ENCODE data around the gene TMEM139. TPM values are rescaled to one million over a fixed set of nuclear protein-coding genes. Genes with fewer than 3 reads are reported as not detected.

Gene TMEM139
- total RNA-seq (2012; rRNA removed), result 0.44 TPM in 1 of 2 replicates, not detected in the other

DNA sequence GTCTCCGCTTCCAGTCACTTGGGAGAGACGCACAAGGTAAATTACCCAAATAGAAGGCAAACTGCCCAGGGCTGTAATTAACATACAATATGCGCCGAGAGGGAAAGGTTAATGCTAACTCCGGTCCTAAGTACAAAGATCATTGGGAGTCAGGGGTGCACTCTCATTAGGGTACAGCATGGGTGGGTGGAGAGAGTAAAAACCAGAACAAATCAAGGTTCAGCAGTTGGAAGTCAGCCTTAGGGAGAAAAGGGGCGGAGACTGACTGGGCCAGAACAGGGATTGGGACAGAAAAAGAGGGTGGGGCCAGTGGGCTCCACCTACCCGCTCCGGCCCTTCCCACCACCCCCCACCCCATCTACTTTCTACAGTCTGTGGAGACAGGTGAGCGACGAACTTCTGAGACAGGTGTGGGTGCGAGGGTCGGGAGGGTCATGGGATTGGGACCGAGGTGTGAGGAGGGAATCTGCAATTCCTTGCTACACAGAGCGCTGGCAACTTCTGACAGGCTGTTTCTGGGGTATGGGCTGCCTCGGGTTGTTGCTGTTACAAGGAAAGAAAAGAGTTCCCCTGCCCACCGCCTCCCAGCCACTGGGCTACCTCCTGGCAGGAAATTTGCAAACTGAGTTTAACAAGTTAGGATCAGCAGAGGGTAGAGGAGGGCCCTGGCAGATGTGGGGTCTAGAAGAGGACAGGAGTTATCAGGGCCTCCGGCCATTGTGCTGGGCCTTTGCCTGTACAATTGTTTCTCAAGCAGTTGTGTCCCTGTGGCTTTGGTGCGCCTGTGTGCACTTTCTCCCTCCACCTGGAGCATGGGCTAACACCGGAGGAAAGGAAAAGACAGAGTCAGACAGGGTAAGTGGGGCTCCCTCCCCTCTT lies at the start of gene TMEM139:
Gene TMEM139 (plus strand): TSS at position 368 of the 879 bp plus-strand sequence. CDS start 1,000 bp downstream, outside the sequence.
- Histone ChIP-seq H3K4me1 (ENCODE audit: control insufficient read depth, insufficient read depth, low read length) (peaks cover 13% of the 10 kb centered on the region), H3K27me3 (ENCODE audit: control insufficient read depth, insufficient read depth, low read length) (no peaks in the 10 kb centered on the region), H3K36me3 (ENCODE audit: insufficient read depth, low read length) (no peaks in the 10 kb centered on the region), H3K4me3 (ENCODE audit: low read length) (no peak within 1 kb of the TSS), H3K9me3 (replicated peaks; ENCODE audit: low read length) (no peaks in the 10 kb centered on the region), H3K4me2 (ENCODE audit: low read length) (no peak within 1 kb of the TSS), H3K9ac (ENCODE audit: low read depth, low read length) (no peak within 1 kb of the TSS)

DNA sequence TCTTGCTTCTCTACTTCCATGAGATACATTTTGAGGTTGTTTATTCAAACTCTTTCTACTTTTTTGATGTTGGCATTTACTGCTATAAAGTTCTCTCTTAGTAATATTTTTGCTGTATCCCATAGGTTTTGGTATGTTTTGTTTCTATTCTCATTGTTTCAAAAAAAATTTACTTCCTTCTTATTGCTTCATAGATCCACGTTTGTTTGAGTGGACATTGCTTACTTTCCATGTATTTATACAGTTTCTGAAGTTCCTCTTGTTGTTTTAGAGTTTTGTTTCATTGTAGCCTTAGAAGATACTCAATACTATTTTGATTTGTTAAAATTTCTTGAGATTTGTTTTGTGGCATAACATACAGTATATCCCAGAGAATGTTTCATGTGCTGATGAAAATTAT lies 49.2 kb upstream of the TMEM139 start:
- no peaks in the 10 kb centered on the region for H3K9me3 ChIP-seq (replicated peaks; ENCODE audit: low read length)
- peaks cover 23% of the 10 kb centered on the region for H3K4me1 ChIP-seq (ENCODE audit: control insufficient read depth, insufficient read depth, low read length)
- no peak overlapping the region for H3K4me2 ChIP-seq (ENCODE audit: low read length)
- H3K36me3 ChIP-seq (ENCODE audit: insufficient read depth, low read length), result no peaks in the 10 kb centered on the region
- no peak overlapping the region for H3K4me3 ChIP-seq (ENCODE audit: low read length)
- H3K9ac ChIP-seq (ENCODE audit: low read depth, low read length), result no peak overlapping the region
- H3K27me3 ChIP-seq (ENCODE audit: control insufficient read depth, insufficient read depth, low read length), result no peaks in the 10 kb centered on the region

DNA sequence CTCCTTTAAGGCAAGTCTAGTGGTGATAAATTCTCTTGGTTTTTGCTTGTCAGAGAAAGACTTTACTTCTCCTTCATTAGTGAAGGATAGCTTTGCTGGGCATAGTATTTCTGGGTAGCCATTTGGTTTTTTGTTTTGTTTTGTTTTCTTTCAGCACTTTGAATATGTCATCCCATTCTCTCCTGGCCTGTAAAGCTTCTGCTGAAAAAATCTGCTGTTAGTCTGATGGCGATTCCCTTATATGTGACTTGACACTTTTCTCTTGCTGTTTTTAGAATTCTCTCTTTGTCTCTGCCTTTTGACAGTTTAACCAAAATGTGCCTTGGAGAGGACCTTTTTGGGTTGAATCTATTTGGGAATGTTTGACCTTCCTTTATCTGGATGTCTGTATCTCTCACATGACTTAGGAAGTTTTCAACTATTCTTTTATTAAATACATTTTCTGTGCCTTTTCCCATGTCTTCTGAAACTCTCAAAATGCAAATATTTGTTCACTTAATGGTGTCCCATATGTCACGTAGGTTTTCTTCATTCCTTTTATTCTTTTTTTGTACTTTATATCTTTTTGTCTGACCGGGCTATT lies 48.3 kb upstream of the TMEM139 start:
- Histone ChIP-seq H3K4me1 (ENCODE audit: control insufficient read depth, insufficient read depth, low read length) (peaks cover 29% of the 10 kb centered on the region), H3K36me3 (ENCODE audit: insufficient read depth, low read length) (no peaks in the 10 kb centered on the region), H3K27me3 (ENCODE audit: control insufficient read depth, insufficient read depth, low read length) (no peaks in the 10 kb centered on the region), H3K4me2 (ENCODE audit: low read length) (no peak overlapping the region), H3K9me3 (replicated peaks; ENCODE audit: low read length) (no peaks in the 10 kb centered on the region), H3K9ac (ENCODE audit: low read depth, low read length) (no peak overlapping the region), H3K4me3 (ENCODE audit: low read length) (no peak overlapping the region)

DNA sequence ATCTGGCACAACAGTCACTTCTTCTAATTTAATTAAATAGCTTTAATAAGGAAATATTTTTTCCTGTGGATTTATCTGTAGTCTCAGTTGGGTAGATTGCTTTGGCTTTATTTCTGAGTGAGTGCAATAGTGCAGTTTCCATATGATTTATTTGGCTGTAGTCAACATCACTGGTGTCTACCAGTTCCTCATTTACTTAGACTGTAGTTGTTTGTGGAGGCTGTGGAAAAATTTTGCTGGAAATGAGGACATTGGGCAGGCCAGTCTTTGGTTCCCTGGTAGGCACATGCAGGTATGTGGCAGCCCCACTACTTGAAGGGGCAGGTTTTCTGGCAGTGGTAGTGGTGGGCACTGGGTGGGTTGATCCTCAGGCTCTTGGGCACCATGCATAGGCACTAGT lies 47.4 kb upstream of the TMEM139 start:
- H3K9ac ChIP-seq (ENCODE audit: low read depth, low read length), result no peak overlapping the region
- peaks cover 29% of the 10 kb centered on the region for H3K4me1 ChIP-seq (ENCODE audit: control insufficient read depth, insufficient read depth, low read length)
- no peak overlapping the region for H3K4me2 ChIP-seq (ENCODE audit: low read length)
- H3K36me3 ChIP-seq (ENCODE audit: insufficient read depth, low read length), result no peaks in the 10 kb centered on the region
- no peak overlapping the region for H3K4me3 ChIP-seq (ENCODE audit: low read length)
- H3K27me3 ChIP-seq (ENCODE audit: control insufficient read depth, insufficient read depth, low read length), result no peaks in the 10 kb centered on the region
- H3K9me3 ChIP-seq (replicated peaks; ENCODE audit: low read length), result no peaks in the 10 kb centered on the region

DNA sequence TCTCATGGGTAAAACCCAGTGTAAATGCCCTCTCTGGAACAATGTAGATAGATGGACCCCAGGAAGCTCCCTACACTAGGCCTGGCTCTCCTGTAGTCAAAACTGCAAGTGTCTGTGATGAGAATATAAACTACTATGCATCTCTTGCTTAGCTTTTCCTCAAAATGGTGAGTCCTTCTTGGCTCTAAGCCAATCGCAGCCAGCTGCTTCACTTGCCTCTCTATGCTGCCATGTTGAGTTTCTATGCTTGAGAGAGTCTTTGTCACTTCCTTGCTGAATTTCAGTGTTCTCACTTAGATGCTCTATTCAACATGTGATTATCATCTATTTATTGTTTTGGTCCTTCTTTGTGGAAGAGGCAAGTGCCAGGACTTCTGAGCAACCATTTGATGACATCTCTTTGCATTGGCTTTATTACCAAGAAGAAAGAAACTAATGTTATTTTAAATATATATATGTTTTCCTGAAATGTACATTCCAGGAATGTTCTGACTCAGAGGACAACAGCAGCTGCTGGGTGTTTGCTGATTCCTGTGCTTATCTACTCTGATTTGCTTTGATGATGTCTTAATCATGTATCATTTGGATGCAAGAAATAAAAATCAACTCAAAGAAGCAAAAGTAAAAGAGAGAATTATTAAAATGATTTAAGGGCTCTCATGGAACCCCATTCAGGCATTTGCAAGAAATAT lies 46.3 kb upstream of the TMEM139 start:
- no peak overlapping the region for H3K4me2 ChIP-seq (ENCODE audit: low read length)

DNA sequence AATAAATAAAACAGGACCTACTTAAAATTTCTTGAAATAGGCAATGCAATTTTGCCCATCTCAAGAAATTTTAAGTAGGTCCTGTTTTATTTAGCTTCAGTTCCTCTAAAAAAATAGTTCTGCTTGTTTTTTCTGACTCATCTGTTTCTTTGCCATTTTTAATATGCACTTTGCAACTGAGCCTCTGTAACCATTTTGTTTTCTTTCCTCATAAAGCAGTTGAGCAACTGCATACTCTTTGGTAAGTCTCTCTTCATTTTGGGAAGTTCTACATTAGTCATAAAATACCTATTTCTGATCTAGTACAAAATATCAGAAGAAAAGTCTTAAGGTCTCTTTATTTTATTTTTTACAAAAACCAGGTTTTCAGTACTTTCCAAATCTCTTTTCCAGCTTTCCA lies 44.9 kb upstream of the TMEM139 start:
- Histone ChIP-seq H3K9ac (ENCODE audit: low read depth, low read length) (peak overlapping the region; percentile 61), H3K4me1 (ENCODE audit: control insufficient read depth, insufficient read depth, low read length) (peaks cover 34% of the 10 kb centered on the region), H3K4me3 (ENCODE audit: low read length) (no peak overlapping the region)

More for the DNA sequence above, 46.3 kb upstream of the TMEM139 start:
- Histone ChIP-seq H3K9me3 (replicated peaks; ENCODE audit: low read length) (no peaks in the 10 kb centered on the region), H3K9ac (ENCODE audit: low read depth, low read length) (no peak overlapping the region), H3K4me3 (ENCODE audit: low read length) (no peak overlapping the region), H3K36me3 (ENCODE audit: insufficient read depth, low read length) (no peaks in the 10 kb centered on the region), H3K4me1 (ENCODE audit: control insufficient read depth, insufficient read depth, low read length) (peaks cover 29% of the 10 kb centered on the region), H3K27me3 (ENCODE audit: control insufficient read depth, insufficient read depth, low read length) (no peaks in the 10 kb centered on the region)

DNA sequence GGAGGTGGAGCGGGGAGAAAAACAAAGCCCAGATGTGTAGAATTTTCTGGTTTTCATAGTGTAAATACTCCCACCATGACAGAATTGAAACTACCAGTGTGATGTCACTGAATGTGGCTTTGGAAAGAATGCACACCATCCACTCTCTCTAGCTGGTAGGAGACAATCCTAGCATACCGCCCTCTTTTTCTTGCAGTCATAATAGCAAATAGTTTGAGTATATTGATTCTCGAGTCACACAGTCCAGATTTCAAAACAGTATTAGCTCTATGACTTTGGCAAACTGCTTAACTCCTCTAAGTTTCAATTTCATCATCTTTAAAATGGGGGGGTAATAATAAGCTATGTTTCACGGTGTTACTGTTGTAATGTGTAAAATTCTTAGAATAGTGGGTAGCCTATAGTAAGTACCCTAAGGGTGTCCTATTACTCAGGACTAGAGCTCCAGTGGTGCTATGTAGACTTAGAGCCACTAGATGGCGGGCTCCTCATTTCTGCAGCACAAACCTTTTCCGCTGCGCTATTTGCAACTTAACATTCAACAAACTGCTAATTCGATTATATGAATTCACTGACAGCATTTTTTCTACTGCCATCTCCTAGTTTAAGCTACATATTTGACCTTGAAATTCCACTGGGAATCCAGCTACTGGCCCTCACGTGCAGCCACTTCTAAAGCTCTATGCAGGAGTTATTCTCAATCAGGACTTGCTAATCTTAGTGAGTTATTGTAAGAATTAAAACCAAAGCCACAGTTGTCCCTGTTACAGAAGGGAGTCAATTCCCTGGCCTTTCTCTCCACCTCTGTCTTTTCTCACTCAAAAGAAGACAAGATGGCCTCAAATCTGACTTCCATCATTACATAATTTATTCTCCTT lies 44.2 kb upstream of the TMEM139 start:
- Histone ChIP-seq H3K4me3 (ENCODE audit: low read length) (peak overlapping the region; percentile 54), H3K4me1 (ENCODE audit: control insufficient read depth, insufficient read depth, low read length) (peaks cover 38% of the 10 kb centered on the region), H3K9me3 (replicated peaks; ENCODE audit: low read length) (no peaks in the 10 kb centered on the region), H3K4me2 (ENCODE audit: low read length) (peak overlapping the region; percentile 74), H3K27me3 (ENCODE audit: control insufficient read depth, insufficient read depth, low read length) (no peaks in the 10 kb centered on the region), H3K36me3 (ENCODE audit: insufficient read depth, low read length) (no peaks in the 10 kb centered on the region), H3K9ac (ENCODE audit: low read depth, low read length) (peak overlapping the region; percentile 61)

More for the DNA sequence above, 44.9 kb upstream of the TMEM139 start:
- Histone ChIP-seq H3K27me3 (ENCODE audit: control insufficient read depth, insufficient read depth, low read length) (no peaks in the 10 kb centered on the region), H3K9me3 (replicated peaks; ENCODE audit: low read length) (no peaks in the 10 kb centered on the region), H3K36me3 (ENCODE audit: insufficient read depth, low read length) (no peaks in the 10 kb centered on the region), H3K4me2 (ENCODE audit: low read length) (peak overlapping the region; percentile 74)

DNA sequence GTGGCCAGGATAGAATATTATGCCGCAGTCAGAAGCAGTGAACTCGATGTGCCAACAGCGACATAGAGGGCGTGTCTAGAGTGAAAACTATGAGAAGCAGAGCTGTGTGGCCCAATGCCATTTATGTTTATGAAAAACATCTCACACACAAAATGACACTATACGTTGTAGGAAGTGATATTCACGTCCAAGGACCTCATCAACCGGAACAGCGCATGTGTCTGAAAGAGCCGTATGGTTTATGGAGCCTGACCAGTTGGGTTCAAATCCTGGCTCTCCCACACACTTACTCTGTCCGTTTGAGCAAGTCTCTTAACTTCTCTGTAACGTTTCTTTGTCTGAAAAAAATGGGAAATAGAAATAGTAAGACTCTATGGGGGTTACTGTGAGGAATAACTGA lies 42.5 kb upstream of the TMEM139 start:
- Histone ChIP-seq H3K4me1 (ENCODE audit: control insufficient read depth, insufficient read depth, low read length) (peaks cover 41% of the 10 kb centered on the region), H3K27me3 (ENCODE audit: control insufficient read depth, insufficient read depth, low read length) (no peaks in the 10 kb centered on the region), H3K9me3 (replicated peaks; ENCODE audit: low read length) (no peaks in the 10 kb centered on the region), H3K4me2 (ENCODE audit: low read length) (no peak overlapping the region), H3K9ac (ENCODE audit: low read depth, low read length) (no peak overlapping the region), H3K36me3 (ENCODE audit: insufficient read depth, low read length) (no peaks in the 10 kb centered on the region), H3K4me3 (ENCODE audit: low read length) (no peak overlapping the region)

DNA sequence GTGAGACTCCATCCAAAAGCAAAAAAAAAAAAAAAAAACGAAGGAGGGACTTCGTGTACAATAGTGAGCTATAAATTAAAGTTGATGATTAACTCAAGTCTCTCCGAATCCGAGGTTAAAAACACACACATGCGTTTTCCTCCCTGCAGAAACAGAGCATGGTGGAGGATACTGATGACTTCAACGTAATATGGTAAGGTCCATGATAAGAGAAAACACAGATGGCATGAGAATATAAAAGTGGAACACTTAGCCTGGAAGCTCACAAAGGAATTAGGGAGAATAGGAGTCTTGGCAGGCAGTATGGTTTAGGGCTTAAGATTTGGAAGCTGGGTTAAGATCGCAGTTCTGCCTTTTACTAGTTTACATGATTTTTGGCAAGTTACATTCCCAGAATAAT lies 41.6 kb upstream of the TMEM139 start:
- Histone ChIP-seq H3K4me1 (ENCODE audit: control insufficient read depth, insufficient read depth, low read length) (peaks cover 40% of the 10 kb centered on the region), H3K4me3 (ENCODE audit: low read length) (no peak overlapping the region), H3K9me3 (replicated peaks; ENCODE audit: low read length) (no peaks in the 10 kb centered on the region), H3K27me3 (ENCODE audit: control insufficient read depth, insufficient read depth, low read length) (no peaks in the 10 kb centered on the region), H3K9ac (ENCODE audit: low read depth, low read length) (no peak overlapping the region), H3K36me3 (ENCODE audit: insufficient read depth, low read length) (no peaks in the 10 kb centered on the region), H3K4me2 (ENCODE audit: low read length) (no peak overlapping the region)

DNA sequence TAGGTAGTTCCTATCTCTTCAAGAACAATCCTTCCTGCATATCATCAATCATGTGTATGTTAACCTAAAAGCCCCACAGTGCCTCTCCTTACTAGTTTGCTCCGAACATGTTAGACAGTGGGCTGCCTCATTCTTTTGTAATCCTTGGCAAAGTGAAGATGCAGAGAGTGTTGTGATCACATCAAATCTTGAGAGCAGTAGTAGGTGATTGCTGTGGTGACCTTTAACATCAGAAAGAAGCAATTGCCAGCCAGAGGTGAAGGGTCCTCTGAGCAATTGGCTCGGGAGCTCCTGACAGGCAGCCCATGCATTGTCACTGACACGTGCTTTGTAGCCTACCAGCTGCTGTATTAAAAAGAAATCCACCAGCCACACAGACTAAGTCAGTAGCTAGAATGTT lies 41.1 kb upstream of the TMEM139 start:
- no peaks in the 10 kb centered on the region for H3K27me3 ChIP-seq (ENCODE audit: control insufficient read depth, insufficient read depth, low read length)
- no peaks in the 10 kb centered on the region for H3K9me3 ChIP-seq (replicated peaks; ENCODE audit: low read length)
- H3K9ac ChIP-seq (ENCODE audit: low read depth, low read length), result no peak overlapping the region
- no peaks in the 10 kb centered on the region for H3K36me3 ChIP-seq (ENCODE audit: insufficient read depth, low read length)
- H3K4me1 ChIP-seq (ENCODE audit: control insufficient read depth, insufficient read depth, low read length), result peaks cover 35% of the 10 kb centered on the region
- no peak overlapping the region for H3K4me2 ChIP-seq (ENCODE audit: low read length)
- H3K4me3 ChIP-seq (ENCODE audit: low read length), result no peak overlapping the region

DNA sequence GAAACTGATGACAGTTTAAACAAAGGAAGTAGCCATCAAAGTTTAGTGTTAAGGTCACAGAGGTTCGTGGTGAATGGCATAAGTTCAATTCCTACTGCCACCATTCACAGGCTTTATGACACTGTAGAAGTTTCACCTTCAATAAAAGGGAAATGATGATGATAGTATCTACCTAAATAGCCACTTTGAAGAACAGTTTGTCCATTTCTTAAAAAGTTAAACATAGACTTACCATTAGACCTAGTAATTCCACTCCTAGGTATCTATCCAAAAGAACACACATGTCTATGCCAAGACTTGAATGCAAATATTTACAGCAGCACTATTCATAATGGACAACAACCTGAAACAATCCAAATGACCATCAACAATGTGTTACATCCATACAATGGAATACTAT lies 40.4 kb upstream of the TMEM139 start:
- H3K36me3 ChIP-seq (ENCODE audit: insufficient read depth, low read length), result no peaks in the 10 kb centered on the region
- no peak overlapping the region for H3K4me3 ChIP-seq (ENCODE audit: low read length)
- peaks cover 28% of the 10 kb centered on the region for H3K4me1 ChIP-seq (ENCODE audit: control insufficient read depth, insufficient read depth, low read length)
- H3K9me3 ChIP-seq (replicated peaks; ENCODE audit: low read length), result no peaks in the 10 kb centered on the region
- no peak overlapping the region for H3K9ac ChIP-seq (ENCODE audit: low read depth, low read length)
- no peak overlapping the region for H3K4me2 ChIP-seq (ENCODE audit: low read length)
- H3K27me3 ChIP-seq (ENCODE audit: control insufficient read depth, insufficient read depth, low read length), result no peaks in the 10 kb centered on the region
